AG04449 (cell line): Measurements from ENCODE around the gene ARHGAP15.
A peak's percentile ranks its signal among the peaks of the same experiment; 100 is the strongest.

Source experiments
- CTCF ChIA-PET: fragments of 350-600 bp; formaldehyde crosslinking; extraction: SDS; loops from one replicate; lab custom pipeline; 2021; ENCODE audit warnings: antibody characterized with exemption; lab: Yijun Ruan, JAX
- POLR2A ChIA-PET: fragments of 400-600, 350-600 bp; formaldehyde crosslinking; extraction: SDS; loops from one replicate; lab custom pipeline; 2020; ENCODE audit warnings: antibody characterized with exemption, inconsistent platforms; lab: Yijun Ruan, JAX
- DNase-seq: peaks from one replicate; pipeline ENCODE4 v3.0.0-alpha.2; 2010; ENCODE audit warnings: low read depth, low spot score
- H3K4me3 ChIP-seq: 2 replicates; pipeline ENCODE4 v1.5.1; 2011; ENCODE audit warnings: low read depth, mild to moderate bottlenecking, control low read depth, low read length
- CTCF ChIP-seq: IDR thresholded peaks from one replicate; pipeline ENCODE4 v1.5.1; 2011; ENCODE audit warnings: mild to moderate bottlenecking, moderate library complexity, low read length, control low read depth, inconsistent platforms; ENCODE audit not compliant: insufficient read depth; ENCODE audit errors: missing control alignments

ARHGAP15 gene

GRCh38 chr2:143697744-143698143 lies 568.5 kb downstream of the ARHGAP15 start:
- CTCF ChIA-PET = no interaction called here
- POLR2A ChIA-PET = no interaction called here
- no peak overlapping the region for H3K4me3 ChIP-seq
- no peak for TF ChIP-seq CTCF
- no peak for DNase-seq

- DNase-seq = no peak
- no peak overlapping the region for H3K4me3 ChIP-seq
- CTCF ChIA-PET = interaction anchor here (0.9 to 1.3 kb wide), 2 partner anchors 11 to 13 kb away, joined by 3 to 4 read pairs; no protein-coding TSS in a partner anchor
- POLR2A ChIA-PET = no interaction called here
- no peak for TF ChIP-seq CTCF
Measured at GRCh38 chr2:143698352-143698751, 569.1 kb downstream of the ARHGAP15 start.

DNA sequence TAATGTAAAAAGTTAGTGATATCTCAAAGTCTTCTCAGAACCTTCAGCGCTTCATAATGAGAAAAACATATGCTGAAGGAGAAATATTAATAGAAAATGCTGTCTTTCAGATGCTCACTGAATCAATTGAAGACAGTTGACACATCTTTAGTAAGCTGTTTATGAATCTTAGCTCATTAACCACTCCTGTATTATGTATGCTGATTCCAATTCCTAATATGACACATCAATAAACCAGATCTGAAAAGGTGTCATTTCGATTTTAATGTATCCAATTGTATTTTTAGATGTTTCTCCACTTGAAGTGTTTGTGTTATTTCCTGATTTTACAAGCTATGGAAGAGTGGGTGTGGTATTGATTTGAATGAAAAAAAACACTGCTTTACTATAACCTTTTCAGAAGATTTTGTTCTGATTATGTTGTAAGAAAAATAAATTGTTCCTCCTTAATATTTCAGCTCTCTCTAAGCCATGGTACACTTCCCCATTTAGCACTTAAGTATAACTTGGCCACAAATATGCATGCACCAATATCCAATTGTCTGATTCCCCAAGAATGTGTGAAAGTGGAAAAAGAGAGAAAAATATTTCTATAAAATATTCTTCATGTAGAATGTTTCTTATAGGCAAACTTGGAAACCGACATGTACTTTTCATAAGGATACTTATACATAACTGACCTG lies 569.8 kb downstream of the ARHGAP15 start:
- ChIA-PET POLR2A (no interaction called here), CTCF (interaction anchor here (0.9 to 1.3 kb wide), 2 partner anchors 10 to 14 kb away, joined by 3 to 4 read pairs; no protein-coding TSS in a partner anchor)
- DNase-seq = no peak
- no peak overlapping the region for H3K4me3 ChIP-seq
- no peak for TF ChIP-seq CTCF

- peak; percentile 16 for DNase-seq
- ChIA-PET POLR2A (no interaction called here), CTCF (interaction anchor here (0.9 to 2.6 kb wide), 2 partner anchors 9 to 15 kb away, joined by 3 to 13 read pairs; no protein-coding TSS in a partner anchor)
- no peak overlapping the region for H3K4me3 ChIP-seq
- TF ChIP-seq CTCF = no peak
Measured at GRCh38 chr2:143700865-143701264, 571.6 kb downstream of the ARHGAP15 start.

DNA sequence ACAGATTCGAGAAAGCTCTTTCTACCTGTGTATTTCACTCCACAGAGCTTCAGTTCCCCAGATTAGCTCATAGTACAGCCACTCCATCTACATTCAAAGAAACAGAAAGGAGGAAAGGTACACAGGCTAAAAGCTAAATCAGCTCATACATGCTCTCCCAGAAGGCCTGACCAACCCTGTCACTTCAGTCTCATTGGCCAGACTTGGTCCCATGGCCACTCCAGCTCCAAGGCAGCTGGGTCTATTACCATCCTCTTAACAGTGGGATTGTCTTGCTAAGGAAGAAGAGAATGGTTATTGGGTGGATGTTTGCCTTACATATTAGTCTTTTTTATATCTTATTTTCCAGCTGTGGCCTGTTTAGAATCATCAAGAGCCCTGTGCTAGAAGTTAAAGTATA lies 572.6 kb downstream of the ARHGAP15 start:
- no peak overlapping the region for H3K4me3 ChIP-seq
- DNase-seq = no peak
- POLR2A ChIA-PET = no interaction called here
- no peak for TF ChIP-seq CTCF
- CTCF ChIA-PET = interaction anchor here (2.6 kb wide), 1 partner anchor 16 kb away, joined by 13 read pairs; no protein-coding TSS in a partner anchor

- no peak for TF ChIP-seq CTCF
- ChIA-PET CTCF (no interaction called here), POLR2A (no interaction called here)
- H3K4me3 ChIP-seq = no peak overlapping the region
- DNase-seq = no peak
Measured at GRCh38 chr2:143702931-143703330, 573.7 kb downstream of the ARHGAP15 start.
